Endometrial microvascular endothelial cells (primary cell): ENCODE results near the gene GBF1. TPM values are rescaled to one million over a fixed set of nuclear protein-coding genes. Genes with fewer than 3 reads are reported as not detected.
"Not testable (repeated sequence)": the region's sequence is repeated elsewhere in the genome, so short reads cannot be mapped to it uniquely, and the experiment has no call there.

Experiments
- in situ Hi-C: cut with HindIII; loops from 2 replicates; pipeline ENCODE4 v1.10.0; 2017; ENCODE audit warnings: low sequenced_read_pairs, low pct_unique_long_range_greater_than_20kb; ENCODE audit errors: inconsistent ontology term
- total RNA-seq: library from RNA; depleted of rRNA; stranded (reverse); fragments of >200 nt; gene quantifications from one replicate; pipeline ENCODE4 v1.2.3, GENCODE V29; 2015; ENCODE audit errors: inconsistent ontology term

Gene GBF1
- total RNA-seq, 1 donor from 2014 or later, result 47.4 TPM

DNA sequence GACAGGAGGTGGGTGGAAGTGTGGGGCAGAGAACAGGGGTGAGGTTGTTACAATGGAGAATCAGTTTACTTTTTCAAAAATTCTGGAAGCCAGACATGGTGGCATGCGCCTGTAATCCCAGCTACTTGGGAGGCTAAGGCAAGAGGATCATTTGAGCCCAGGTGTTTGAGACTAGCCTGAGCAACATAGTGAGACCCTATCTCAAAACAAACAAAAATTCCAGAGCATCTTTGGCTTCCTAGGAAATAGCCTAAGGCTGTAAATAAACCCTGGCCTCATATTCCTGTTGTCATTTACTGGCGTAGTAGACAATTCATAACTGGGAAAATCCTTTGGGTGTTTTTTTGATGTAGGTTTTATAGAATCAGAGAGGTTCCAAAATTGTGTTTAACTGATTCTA lies 44.0 kb downstream of the GBF1 start:
- in situ Hi-C loops, result no loop called here

DNA sequence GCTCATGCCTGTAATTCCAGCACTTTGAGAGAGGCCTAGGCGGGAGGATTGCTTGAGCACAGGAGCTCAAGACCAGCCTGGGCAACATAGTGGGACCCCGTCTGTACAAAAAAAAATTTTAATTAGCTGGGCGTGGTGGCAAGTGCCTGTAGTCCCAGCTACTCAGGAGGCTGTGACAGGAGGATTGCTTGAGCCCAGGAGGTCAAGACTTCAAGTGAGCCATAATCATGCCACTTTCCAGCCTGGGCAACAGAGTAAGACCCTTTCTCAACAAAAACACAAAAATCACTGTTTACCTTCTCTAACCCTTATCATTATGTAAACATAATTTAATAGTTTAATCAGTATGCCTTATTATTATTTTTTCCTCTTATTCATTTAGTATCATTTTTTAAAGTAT lies 44.5 kb downstream of the GBF1 start:
- in situ Hi-C loops, result no loop called here

DNA sequence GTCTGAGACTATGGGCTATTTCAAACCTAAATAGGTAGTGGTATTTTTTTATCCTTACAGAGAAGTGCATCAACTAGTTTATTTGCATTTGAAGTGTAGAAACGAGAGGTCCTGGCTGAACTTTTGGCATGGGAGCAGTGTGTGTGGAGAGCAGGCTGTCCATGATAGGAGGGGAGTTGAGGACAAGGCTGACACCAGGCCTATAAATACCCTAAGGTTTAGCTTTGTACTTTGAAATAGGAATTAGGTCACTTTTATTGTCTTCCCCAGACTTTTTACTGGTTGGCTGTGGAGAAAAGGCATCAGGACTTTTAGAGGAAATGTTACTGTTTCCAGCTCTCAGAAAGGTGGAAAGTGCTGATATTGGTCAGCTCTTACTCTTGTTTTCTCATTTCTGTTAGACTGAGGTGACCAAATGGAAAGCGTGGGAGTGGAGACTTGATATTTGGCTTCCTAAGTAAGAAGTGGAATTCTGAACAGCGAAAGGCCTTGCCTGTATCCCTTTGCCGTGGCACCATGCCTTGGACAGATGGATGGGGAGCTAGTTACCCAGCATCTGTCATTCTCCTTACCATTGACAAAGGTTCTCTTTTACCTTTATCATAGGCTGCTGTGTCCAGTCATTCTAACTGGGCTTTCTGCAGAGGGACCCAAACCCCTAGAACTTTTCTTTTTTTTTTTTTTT lies 46.0 kb downstream of the GBF1 start:
- in situ Hi-C loops, result no loop called here

DNA sequence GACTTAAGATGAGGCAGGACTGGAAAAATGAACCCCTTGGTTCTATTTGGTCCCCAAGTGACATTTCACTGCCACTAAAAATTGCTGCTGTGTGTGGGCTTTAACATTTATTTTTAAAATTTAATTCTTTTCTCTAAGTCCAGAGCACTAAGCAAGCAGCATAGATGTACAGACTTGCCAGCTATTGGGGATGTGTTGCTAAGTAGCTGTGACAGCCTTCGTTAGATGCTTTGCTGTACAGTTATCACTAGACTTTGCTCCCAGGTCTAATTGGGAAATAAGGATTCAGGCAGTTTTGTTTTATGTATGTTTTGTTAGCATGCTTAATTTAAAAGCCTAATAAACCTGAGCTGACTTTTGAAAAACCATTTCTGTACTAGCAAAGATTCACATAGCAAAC lies 51.8 kb downstream of the GBF1 start:
- in situ Hi-C loops, result no loop called here

DNA sequence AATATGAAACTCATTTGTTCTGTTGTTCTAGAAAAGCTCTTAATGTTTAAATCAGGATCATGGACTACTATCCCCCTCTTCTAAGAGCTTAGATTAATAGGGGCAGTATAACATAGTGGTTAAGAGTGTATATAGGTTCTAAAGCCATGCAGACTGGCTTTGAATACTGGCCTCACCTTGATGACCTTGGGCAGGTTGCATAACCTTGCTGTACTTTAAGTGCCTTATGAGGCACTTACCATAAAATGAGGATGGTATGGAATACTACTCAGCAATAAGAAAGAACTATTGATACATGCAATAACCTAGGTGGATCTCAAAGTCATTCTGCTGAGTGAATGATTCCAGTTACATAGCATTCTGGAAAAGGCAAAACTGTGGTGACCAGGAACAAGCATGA lies 53.6 kb downstream of the GBF1 start:
- in situ Hi-C loops, result no loop called here

DNA sequence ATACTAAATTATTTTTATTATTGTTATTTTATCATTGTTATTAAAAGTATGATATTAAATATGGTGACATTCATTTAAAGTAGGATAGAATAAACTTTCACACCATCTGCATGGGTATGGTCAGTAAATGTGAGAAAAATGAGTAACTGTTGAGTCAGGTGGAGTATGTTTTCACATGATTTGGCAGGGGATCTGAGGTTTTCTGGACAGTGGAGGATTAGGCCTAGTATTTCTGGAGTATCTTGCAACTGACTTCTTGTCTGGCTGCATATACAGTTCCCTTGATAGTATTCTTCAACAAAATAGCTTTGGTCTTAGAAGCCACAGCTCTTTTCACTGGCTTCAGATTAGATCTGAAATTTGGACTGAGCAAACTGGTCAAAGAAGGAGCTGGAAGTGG lies 54.5 kb downstream of the GBF1 start:
- in situ Hi-C loops, result no loop called here

DNA sequence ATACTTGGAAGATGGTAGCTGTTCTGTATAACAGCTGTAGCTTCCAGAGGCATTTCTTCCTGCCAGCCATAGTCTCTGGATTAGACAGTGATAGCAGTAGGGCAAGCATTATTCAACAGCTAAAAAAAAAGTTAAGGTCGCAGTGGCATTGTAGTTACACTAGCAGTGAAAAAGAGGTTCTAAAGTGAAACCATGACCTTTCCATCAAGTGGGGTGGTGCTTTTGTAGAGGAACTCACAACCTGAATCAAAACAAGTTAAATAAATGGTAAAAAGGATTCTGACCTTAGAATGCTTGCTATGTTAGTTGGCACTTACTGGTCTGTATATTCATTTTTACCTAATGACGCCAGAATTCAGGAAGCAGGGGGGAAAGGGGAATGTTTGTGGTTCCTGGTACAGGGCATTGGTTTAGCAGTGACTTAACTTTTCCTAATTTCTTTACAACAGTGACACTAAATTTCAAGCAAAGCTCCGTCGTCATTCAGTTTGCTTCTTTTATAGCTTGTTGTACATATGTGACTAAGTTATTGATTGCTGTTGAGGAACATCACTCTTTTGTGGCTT lies 55.0 kb downstream of the GBF1 start:
- in situ Hi-C loops, result no loop called here

DNA sequence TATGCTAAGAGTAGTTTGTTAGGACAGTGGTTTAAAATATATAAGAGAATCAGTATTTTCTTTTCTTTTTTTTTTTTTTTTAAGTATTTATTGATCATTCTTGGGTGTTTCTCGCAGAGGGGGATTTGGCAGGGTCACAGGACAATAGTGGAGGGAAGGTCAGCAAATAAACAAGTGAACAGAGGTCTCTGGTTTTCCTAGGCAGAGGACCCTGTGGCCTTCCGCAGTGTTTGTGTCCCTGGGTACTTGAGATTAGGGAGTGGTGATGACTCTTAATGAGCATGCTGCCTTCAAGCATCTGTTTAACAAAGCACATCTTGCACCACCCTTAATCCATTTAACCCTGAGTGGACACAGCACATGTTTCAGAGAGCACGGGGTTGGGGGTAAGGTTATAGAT lies 55.6 kb downstream of the GBF1 start:
- in situ Hi-C loops, result not testable (repeated sequence)

DNA sequence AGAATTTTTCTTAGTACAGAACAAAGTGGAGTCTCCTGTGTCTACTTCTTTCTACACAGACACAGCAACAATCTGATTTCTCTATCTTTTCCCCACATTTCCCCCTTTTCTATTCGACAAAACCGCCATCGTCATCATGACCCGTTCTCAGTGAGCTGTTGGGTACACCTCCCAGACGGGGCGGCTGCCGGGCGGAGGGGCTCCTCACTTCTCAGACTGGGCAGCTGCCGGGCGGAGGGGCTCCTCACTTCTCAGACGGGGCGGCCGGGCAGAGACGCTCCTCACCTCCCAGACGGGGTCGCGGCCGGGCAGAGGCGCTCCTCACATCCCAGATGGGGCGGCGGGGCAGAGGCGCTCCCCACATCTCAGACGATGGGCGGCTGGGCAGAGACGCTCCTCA lies 56.0 kb downstream of the GBF1 start:
- in situ Hi-C loops, result not testable (repeated sequence)

DNA sequence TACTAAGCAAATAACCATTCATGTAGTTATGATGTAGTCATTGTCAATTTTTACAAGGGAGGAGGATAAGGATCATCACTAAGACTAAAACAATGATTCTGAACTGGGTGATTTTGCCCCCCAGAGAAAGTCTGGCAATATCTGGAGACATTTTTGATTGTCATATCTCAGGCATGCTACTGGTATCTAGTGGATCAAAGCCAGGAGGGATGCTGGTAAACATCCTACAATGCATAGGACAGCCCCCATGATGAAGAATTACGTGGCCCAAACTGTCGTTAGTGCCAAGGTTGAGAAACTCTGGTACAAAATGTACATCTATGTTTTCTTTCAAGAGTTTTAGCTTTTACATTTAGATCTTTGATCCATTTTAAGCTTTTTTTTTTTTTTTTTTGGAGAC lies 57.3 kb downstream of the GBF1 start:
- in situ Hi-C loops, result no loop called here

DNA sequence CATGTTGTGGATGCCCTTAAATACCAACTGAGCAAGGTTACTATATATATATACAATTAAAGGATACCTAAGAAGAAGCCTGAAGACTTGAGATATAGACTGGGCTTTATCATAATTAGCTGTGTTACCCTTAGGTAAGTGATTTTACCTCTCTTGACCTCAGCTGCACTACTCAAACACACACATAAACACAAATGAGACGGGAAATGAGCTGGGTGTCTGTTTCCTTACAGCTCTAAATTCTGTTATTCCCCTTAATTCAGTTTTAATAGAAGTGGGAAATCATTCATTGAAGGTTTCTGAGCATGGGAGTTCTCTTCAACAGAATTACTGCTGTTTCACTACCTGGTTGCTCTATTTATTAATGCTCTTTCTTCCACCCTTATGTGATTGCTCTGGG lies 60.7 kb downstream of the GBF1 start:
- in situ Hi-C loops, result no loop called here

DNA sequence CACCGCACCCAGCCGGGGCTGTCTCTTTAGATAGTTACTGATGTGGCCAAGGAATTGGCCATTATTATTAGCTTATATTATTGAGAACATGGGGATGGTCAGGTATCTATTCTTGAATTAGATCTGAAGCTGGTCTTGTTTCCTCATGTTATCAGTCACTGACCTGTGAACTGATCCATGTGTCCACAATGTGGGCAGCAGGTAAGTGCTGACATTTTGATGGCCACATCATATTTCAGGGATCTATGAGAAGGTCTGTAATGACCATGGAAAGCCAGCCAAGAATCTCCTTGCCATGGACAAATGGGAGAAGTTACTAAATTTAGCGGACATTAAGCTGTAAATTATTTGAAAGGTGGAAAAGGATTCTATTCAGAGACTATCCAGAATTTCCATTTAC lies 61.4 kb downstream of the GBF1 start:
- in situ Hi-C loops, result no loop called here

DNA sequence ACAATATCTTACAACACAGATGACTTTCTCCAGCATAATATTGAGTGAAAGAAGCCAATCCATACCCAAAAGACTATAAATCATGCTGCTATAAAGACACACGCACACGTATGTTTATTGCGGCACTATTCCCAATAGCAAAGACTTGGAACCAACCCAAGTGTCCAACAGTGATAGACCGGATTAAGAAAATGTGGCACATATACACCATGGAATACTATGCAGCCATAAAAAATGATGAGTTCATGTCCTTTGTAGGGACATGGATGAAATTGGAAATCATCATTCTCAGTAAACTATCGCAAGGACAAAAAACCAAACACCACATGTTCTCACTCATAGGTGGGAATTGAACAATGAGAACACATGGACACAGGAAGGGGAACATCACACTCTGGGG lies 63.0 kb downstream of the GBF1 start:
- in situ Hi-C loops, result not testable (repeated sequence)

DNA sequence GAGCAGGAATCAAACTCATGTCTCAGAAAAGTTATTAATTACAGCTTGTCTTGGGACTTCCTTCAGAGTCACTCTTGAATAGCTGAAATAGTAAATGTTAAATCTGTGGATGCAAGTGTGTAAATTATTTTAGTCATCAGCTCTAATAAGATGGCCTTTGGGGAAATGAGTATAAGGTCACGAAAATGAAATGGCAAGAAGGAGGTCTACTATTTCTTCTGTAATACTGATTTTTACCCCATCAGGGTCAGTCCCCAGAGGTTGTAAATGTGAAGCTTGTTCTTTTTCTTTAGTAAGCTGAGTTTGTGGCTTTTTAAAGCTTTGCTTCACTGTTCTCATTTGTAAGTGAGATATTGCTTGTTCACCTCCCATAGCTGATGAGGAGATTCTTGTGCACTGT lies 63.9 kb downstream of the GBF1 start:
- in situ Hi-C loops, result no loop called here

DNA sequence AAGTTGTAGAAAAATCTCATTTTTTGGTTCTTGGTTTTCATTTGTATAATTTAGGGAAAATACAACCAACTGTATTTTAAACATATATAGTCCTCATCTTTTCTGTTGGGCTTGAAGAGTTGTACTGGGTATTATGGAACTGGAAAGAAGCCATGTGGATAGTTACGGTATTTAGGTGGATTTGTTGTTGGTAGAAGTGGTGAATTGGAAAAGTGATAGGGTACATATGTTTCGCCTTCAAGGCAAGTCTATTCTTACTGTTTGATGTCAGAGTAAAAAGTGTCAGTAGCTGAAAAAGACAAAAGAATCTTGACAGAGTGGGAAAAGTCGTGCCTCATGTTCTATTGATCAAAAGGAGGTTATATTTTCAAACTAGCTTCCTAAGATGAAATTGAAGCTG lies 64.6 kb downstream of the GBF1 start:
- in situ Hi-C loops, result no loop called here

DNA sequence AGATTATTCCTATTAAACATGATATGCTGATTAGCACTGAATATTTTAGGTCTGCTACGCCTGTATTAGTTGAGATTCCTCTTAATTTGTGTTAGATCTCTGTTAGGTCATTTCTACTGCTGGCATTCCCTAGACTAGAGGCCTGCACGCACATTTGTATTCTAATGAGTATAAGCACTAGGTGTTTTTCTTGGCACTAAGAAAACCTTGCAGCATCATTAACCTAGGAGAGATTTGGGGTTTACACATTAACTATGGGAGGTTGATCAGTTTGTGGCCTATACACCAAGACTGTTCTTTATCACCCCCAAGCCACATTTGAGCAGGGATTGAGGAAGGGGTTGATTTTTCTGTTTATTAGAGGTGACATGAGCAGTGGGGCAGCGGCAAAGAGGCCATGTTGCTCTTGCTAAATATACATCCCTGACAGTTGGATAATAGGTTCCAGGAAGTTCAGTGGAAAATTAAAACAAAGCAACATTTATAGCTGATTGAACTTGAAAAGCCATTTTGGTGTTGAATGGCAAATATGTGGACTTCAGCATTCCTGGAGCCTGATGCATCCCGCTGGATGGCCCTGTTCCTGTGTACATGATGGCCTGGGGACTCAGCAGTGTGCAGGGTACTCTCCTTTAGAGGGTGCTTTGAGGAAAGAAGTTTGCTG lies 65.2 kb downstream of the GBF1 start:
- in situ Hi-C loops, result no loop called here

DNA sequence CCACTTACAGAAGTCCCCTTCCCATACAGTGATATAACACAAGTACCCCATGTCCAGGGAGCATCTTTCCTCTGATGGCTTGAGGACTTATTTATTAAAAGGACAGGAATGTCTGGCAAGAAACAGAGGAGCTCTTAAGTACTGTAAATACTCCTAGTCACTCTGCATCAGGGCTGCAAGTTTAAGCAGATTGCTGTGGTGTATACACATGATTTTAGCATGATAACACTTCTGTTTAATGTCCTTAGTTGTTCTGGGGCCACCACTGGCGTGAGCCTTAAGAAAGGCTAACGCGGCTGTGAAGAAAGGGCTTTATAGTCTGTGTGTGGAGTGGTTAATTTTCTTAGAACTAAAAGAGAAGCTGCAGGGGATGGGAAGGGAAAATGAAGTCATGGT lies 65.7 kb downstream of the GBF1 start:
- in situ Hi-C loops, result no loop called here

DNA sequence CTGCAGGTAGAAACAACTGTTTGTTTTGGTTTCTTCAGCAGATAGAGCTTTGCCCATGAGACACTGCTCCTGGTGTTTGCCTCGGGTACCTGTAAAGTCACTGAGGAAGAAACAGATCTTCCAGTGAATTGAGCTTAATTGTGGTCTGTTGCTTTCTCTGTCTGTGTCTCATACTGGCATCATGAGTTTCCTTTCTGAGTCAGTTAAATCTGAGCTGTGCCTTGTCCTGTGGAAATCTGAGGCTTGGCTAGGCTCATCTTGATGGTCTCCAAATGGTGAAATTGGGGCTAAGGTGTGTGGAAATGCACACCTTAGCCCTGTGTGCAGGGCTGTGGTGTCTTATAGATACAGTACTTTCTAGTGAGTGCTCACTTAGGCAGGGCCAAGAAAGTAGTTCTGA lies 67.4 kb downstream of the GBF1 start:
- in situ Hi-C loops, result no loop called here

DNA sequence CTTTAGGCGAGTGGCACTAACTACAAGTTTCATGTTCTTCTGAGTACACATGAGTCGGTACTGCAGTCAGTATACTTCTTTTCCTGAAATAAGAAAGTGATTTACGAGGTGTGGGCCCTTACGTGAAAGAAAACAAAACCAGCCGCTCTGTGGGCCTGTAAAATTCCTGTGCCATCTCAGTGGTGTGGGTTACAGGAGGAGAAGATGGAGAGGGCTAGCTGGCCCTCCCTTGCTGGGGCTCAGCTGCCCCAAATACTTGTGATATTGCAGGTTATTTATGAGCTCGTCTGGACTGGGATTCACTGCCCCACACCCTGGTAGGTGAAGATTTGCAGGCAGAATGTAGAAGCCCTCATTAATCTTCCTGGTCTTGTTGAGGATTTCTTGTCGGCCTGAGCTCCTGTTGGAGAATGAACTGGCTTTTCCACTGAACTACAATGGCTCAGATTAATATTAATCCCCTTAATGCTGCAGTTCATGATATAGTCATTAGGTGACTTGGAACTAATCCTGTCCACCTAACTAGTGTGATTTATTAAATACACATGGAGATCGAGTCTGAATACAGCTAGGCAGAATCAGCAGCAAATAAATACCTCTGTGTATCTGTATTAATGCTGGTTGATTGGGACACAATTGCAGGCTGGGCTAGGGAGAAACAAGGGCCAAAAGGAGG lies 68.0 kb downstream of the GBF1 start:
- in situ Hi-C loops, result no loop called here

DNA sequence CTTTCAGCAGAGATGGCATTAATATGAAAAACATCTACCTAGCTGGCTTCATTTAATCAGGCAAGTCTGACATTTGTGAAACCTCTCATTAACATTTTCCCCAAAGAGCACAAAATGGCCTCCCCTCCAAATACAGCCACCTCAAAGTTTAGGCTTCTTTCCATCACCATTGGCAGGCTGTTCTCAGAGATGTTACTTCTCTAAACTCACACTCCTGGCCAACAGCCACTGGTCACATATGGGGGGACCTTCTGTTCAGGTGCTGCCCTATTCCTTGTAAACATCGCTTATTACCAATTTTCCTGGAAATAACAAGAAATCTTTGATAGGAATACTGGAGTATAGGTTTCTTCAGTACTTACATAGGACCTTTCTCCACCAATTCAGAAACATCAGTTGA lies 69.5 kb downstream of the GBF1 start:
- in situ Hi-C loops, result no loop called here
